Activated T-cell treated with anti-CD3 and anti-CD28 coated beads, Interleukin-2, amount 50 U/mL, for 48 hours (primary cell): ENCODE data around the gene UGT1A8.
"Not testable (repeated sequence)": the region's sequence is repeated elsewhere in the genome, so short reads cannot be mapped to it uniquely, and the experiment has no call there.

Experiments used
- DNase-seq, 2 experiments: peaks; one replicate each; pipeline ENCODE4 v3.0.0-alpha.2; 2020

UGT1A8 gene

DNA sequence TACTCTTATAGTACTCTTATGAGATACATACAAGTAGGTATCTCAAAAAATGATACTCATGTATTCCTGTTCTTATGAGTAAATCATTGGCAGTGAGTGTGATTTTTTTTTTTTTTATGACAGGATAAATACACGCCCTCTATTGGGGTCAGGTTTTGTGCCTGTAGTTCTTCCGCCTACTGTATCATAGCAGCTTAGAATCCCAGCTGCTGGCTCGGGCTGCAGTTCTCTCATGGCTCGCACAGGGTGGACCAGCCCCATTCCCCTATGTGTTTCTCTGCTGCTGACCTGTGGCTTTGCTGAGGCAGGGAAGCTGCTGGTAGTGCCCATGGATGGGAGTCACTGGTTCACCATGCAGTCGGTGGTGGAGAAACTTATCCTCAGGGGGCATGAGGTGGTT is at the start of gene UGT1A8:
Gene UGT1A8 (plus strand): TSS at position 158 of the 400 bp plus-strand sequence. CDS start 75 bp downstream, at position 233.
- not testable (repeated sequence) for DNase-seq

GRCh38 chr2:233571001-233571400 is 46.4 kb upstream of the UGT1A8 start:
- DNase-seq: no peak

DNA sequence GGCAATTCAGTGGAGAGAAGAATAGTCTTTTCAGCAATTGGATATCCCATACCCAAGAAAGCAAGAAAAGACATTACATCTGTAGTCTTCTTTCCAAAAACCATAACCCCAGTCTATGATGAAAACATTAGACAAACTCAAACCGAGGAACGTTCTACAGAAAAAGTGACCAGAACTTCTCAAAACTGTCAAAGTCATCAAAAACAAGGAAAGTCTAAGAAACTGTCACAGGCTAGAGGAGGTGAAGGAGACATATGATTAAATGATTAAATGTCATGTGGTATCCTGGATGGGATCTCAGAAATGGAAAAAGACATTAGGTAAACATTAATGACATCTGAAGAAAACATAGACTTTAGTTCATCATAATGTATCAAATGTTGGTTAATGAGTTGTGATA is 46.0 kb upstream of the UGT1A8 start:
- DNase-seq: no peak

- no peak for DNase-seq
Measured at GRCh38 chr2:233572468-233572867, 45.0 kb upstream of the UGT1A8 start.

- DNase-seq: not testable (repeated sequence)
Measured at GRCh38 chr2:233577341-233577740, 40.1 kb upstream of the UGT1A8 start.

DNA sequence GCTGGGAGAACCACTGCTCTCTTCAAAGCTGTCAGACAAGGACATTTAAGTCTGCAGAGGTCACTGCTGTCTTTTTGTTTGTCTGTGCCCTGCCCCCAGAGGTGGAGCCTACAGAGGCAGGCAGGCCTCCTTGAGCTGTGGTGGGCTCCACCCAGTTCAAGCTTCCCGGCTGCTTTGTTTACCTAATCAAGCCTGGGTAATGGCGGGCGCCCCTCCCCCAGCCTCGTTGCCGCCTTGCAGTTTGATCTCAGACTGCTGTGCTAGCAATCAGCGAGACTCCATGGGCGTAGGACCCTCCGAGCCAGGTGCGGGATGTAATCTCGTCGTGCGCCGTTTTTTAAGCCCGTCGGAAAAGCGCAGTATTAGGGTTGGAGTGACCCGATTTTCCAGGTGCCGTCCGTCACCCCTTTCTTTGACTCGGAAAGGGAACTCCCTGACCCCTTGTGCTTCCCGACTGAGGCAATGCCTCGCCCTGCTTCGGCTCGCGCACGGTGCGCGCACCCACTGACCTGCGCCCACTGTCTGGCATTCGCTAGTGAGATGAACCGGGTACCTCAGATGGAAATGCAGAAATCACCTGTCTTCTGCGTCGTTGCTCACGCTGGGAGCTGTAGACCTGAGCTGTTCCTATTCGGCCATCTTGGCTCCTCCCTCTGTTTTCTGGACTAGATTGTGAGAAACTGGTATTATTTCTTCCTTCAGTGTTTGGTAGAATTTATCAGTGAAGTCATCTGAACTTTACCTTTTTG is 34.0 kb upstream of the UGT1A8 start:
- DNase-seq: not testable (repeated sequence)

DNA sequence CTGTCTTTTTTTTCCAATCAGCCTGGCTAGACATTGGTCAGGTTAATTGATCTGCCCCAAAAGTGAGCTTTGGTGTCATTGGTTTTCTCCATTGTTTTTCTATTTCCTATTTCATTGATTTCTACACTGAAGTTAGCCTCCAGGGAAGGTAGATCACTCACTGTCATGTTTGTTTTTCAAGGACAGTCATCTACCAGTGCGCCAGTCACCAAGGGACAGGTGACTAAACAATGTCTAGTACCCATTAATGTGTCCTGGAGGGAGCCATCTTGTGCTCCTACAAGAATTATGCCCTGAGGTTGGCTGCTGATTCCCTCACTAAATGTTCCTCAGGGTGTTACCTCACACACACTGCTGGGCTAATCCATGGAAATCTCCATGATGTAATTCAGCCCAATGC is 33.2 kb upstream of the UGT1A8 start:
- no peak for DNase-seq

- no peak for DNase-seq
Measured at GRCh38 chr2:233588400-233588799, 29.0 kb upstream of the UGT1A8 start.

- DNase-seq: not testable (repeated sequence)
Measured at GRCh38 chr2:233592706-233593105, 24.7 kb upstream of the UGT1A8 start.

- no peak for DNase-seq
Measured at GRCh38 chr2:233593201-233593600, 24.2 kb upstream of the UGT1A8 start.

DNA sequence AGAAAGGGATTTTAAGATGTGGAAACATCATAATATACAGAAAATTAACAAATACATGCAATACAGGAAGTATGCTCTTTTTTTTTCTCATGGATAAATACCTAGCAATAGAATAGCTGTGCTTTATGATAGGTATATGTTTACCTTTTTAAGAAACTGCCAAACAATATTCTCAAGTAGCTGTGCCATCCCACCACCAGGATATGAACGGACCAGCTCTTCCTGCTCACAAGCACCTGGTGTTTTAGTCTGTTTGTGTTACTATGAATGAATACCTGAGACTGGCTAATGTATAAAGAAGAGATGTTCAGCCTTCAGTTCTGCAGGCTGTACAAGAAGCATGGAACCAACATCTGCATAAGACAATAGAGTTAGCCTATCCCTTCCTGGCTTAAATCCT is 19.9 kb upstream of the UGT1A8 start:
- DNase-seq: no peak

GRCh38 chr2:233598952-233599351 is 18.5 kb upstream of the UGT1A8 start:
- no peak for DNase-seq

DNA sequence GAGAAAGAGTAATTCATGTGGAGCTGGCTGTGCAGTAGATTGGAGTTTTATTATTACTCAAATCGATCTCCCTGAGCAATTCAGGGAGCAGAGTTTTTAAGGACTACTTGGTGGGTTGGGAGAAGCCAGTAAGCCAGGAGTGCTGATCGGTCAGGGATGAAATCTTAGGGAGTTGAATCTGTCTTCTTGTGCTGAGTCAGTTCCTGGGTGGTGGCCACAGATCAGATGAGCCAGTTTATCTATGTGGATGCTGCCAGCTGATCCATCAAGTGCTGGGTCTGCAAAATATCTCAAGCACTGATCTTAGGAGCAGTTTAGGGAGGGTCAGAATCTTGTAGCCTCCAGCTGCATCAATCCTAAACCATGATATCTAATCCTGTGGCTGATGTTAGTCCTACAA is 17.0 kb upstream of the UGT1A8 start:
- no peak for DNase-seq

DNA sequence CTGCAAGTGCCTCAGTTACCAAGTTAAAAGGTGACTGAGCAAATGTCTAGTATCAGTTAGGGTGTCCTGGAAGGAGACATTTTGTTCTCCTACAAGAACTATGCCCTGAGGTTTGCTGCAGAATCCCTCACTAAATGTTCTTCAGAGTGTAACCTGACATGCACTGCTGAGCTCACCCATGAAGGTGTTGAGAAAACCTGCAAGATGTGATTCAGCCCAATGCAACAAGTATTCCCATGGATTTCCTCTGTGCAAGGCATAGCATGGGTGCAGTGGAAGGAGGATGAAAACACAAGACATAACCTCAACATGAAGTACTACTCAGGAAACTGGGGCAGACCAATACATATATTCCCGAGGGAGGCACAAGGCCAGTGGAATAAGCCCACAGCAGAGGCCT is 15.4 kb upstream of the UGT1A8 start:
- no peak for DNase-seq

DNA sequence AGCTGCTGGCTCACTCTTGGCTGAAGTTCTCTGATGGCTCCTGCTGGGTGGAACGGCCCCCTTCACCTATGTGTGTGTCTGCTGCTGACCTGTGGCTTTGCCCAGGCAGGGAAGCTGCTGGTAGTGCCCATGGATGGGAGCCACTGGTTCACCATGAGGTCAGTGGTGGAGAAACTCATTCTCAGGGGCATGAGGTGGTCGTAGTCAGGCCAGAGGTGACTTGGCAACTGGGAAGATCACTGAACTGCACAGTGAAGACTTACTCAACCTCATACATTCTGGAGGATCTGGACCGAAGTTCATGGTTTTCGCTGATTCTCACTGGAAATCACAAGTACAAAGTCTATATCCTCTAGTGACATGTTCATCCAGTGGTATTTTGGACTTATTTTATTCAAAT is 13.9 kb upstream of the UGT1A8 start:
- no peak for DNase-seq

DNA sequence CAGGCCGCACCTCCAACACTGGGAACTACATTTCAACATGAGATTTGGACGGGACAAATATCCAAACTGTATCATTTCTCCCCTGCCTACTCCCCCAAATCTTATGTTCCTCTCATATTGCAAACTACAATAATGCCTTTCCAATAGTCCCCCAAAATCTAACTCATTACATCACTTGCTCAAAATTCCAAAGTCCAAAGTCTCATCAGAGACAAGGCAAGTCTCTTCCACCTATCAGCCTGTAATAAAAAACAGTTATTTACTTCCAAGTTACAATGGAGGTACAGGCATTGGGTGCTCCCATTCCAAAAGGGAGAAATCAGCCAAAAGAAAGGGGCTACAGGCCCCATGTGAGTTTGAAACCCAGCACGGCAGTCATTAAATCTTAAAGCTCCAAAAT is 12.6 kb upstream of the UGT1A8 start:
- DNase-seq: no peak

- DNase-seq: no peak
Measured at GRCh38 chr2:233605680-233606079, 11.8 kb upstream of the UGT1A8 start.

- DNase-seq: no peak
Measured at GRCh38 chr2:233611284-233611683, 6.1 kb upstream of the UGT1A8 start.

GRCh38 chr2:233620204-233620603 is 2.8 kb downstream of the UGT1A8 start:
- no peak for DNase-seq

GRCh38 chr2:233621863-233622262 is 4.4 kb downstream of the UGT1A8 start:
- DNase-seq: not testable (repeated sequence)

DNA sequence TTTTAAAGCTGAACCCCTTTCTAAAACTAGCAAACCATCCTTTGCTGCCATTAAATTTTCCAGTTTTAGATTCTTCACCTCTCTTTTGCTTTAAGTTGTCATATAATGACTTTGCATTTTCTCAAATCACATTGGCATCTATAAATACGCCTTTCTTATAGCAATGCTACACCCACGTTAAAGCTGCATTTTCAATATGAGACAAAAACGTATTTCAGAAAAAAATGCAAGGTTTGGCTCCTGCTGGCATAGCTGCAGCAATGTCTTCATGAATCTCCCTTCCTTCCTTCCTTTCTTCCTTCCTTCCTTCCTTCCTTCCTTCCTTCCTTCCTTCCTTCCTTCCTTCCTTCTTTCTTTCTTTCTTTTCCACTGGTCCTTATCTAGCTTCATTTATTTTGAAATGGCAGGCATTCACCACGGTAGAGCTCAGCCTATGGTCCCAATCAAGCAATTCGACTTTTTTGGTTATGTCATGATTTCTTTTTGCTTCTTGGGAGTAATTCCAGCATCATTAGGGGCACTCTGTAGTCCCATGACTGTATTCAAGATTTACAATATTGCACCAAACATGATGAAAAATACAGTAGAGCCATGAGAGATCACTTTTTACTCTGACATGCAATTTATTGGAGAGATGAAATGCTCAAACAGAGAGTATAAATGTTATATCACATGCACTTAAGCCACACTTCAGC is 10.0 kb downstream of the UGT1A8 start:
- DNase-seq: no peak

DNA sequence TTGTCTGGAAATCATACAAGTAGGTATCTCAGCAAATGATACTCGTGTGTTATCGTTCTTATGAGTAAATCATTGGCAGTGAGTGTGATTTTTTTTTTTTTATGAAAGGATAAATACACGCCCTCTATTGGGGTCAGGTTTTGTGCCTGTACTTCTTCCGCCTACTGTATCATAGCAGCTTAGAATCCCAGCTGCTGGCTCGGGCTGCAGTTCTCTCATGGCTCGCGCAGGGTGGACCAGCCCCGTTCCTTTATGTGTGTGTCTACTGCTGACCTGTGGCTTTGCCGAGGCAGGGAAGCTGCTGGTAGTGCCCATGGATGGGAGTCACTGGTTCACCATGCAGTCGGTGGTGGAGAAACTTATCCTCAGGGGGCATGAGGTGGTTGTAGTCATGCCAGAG is 18.9 kb downstream of the UGT1A8 start, which contains the start of gene UGT1A10:
Gene UGT1A10 (plus strand): TSS at position 143 of the 400 bp plus-strand sequence. CDS start 75 bp downstream, at position 218.
- DNase-seq: not testable (repeated sequence)

DNA sequence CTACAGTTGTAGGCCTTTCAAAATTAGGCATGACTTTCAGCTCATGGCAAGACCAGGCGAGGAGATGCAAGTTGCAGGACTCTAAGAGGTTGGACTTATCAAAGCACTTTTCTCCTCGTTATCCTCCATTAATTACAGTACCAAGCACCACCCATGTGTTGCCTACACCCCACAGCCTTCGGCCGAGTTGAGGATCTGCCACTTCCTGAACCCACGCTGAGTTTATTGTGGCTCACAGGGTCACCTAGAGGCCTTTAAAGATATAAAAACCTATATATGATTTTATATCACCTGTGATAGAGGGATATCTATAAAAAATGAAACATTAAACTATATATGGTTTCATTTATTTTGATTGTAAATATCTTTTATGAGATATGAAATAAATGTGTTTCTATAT is 21.4 kb downstream of the UGT1A8 start:
- no peak for DNase-seq

- no peak for DNase-seq
Measured at GRCh38 chr2:233639860-233640259, 22.4 kb downstream of the UGT1A8 start.
